B cell (primary cell): ENCODE results near the gene QSER1. TPM values are rescaled to one million over a fixed set of nuclear protein-coding genes. Genes with fewer than 3 reads are reported as not detected.

Experiments used
- ATAC-seq: fragments of 200-7000 bp; cut with Tn5 transposase; one replicate; pipeline ENCODE4 v1.10.0; 2021; ENCODE audit warnings: low read depth, mild to moderate bottlenecking, moderate number of reproducible peaks, moderate library complexity
- CTCF ChIA-PET: fragments of 350-600 bp; sonication (Branson Sonifier 250); formaldehyde crosslinking; loops from one replicate; lab custom pipeline; 2021; ENCODE audit warnings: antibody characterized with exemption, inconsistent platforms; lab: Charles Lee
- POLR2A ChIA-PET: fragments of 350-600 bp; sonication (Branson Sonifier 250); formaldehyde crosslinking; loops from one replicate; lab custom pipeline; 2021; ENCODE audit warnings: antibody characterized with exemption; lab: Charles Lee
- DNase-seq: peaks from one replicate; pipeline ENCODE4 v3.0.0; 2013
- H2AFZ ChIP-seq: 2 replicates; pipeline ENCODE4 v1.6.1; 2012; ENCODE audit warnings: mild to moderate bottlenecking, low read depth, low read length; ENCODE audit not compliant: insufficient read depth, poor library complexity, severe bottlenecking
- H3K27ac ChIP-seq, 2 donors: 1 replicate in 1 of 2; 2 replicates in 1 of 2; pipeline ENCODE4 v1.5.1; 2012 to 2013; ENCODE audit warnings: low read length in 2 of 2, mild to moderate bottlenecking in 2 of 2, moderate library complexity in 1 of 2
- H3K27me3 ChIP-seq, 4 experiments: fragments of 200-600 bp in 1 of 4; sonication (generic) in 1 of 4; replicated peaks in 1 of 4; 1 replicate in 2 of 4; 2 replicates in 2 of 4; pipeline versions ENCODE4 v1.6.1 to v1.7.0; 2013 to 2016; ENCODE audit warnings: low read length in 3 of 4, mild to moderate bottlenecking in 2 of 4, mixed read lengths in 1 of 4, moderate library complexity in 1 of 4; ENCODE audit not compliant: insufficient read depth in 4 of 4, control insufficient read depth in 3 of 4; ENCODE audit errors: control extremely low read depth in 1 of 4
- H3K36me3 ChIP-seq, 2 experiments: replicated peaks in 1 of 2; 1 replicate in 1 of 2; 2 replicates in 1 of 2; pipeline versions ENCODE4 v1.6.1 to v1.7.1; 2013; ENCODE audit warnings: low read length in 1 of 2; ENCODE audit not compliant: insufficient read depth in 2 of 2, control insufficient read depth in 1 of 2; ENCODE audit errors: control extremely low read depth in 1 of 2, extremely low read depth in 1 of 2
- H3K4me1 ChIP-seq, 2 donors: fragments of 200-600 bp in 1 of 2; sonication (generic) in 1 of 2; 1 replicate in 1 of 2; 2 replicates in 1 of 2; pipeline versions ENCODE4 v1.5.1 to v1.6.1; 2013 to 2017; ENCODE audit warnings: low read length in 2 of 2; ENCODE audit not compliant: control insufficient read depth in 2 of 2, insufficient read depth in 2 of 2
- H3K4me2 ChIP-seq: replicated peaks from 2 replicates; pipeline ENCODE3; 2012; ENCODE audit warnings: mild to moderate bottlenecking, low read depth, low read length; ENCODE audit not compliant: poor library complexity, severe bottlenecking
- H3K4me3 ChIP-seq, 5 experiments: fragments of 200-600 bp in 1 of 5; sonication (generic) in 1 of 5; 1 replicate in 3 of 5; 2 replicates in 2 of 5; pipeline versions ENCODE4 v1.5.1 to v1.7.0; 2011 to 2016; ENCODE audit warnings: low read length in 4 of 5, mild to moderate bottlenecking in 4 of 5, low read depth in 2 of 5, control low read depth in 1 of 5, moderate library complexity in 1 of 5; ENCODE audit not compliant: insufficient read depth in 1 of 5; ENCODE audit errors: control extremely low read depth in 1 of 5, extremely low read depth in 1 of 5
- H3K79me2 ChIP-seq: fragments of 200-600 bp; sonication (generic); one replicate; pipeline ENCODE4 v1.6.0; 2016; ENCODE audit warnings: low read length; ENCODE audit not compliant: control insufficient read depth, insufficient read depth
- H3K9ac ChIP-seq: fragments of 200-600 bp; sonication (generic); 2 replicates; pipeline ENCODE4 v1.6.1; 2017; ENCODE audit warnings: mild to moderate bottlenecking, low read length, moderate library complexity
- H3K9me3 ChIP-seq, 3 donors: one replicate each; pipeline versions ENCODE4 v1.6.1 to v1.7.1; 2013; ENCODE audit warnings: low read length in 2 of 3; ENCODE audit not compliant: control insufficient read depth in 2 of 3, insufficient read depth in 1 of 3; ENCODE audit errors: control extremely low read depth in 1 of 3
- H4K20me1 ChIP-seq: 2 replicates; pipeline ENCODE4 v1.6.0; 2012; ENCODE audit warnings: mild to moderate bottlenecking, low read length; ENCODE audit not compliant: insufficient read depth, control insufficient read depth, poor library complexity, severe bottlenecking
- H3K27ac Mint-ChIP-seq: one replicate; pipeline ENCODE4 v1.8.0; 2021; ENCODE audit warnings: mixed read lengths
- H3K27me3 Mint-ChIP-seq: one replicate; pipeline ENCODE4 v1.8.0; 2021; ENCODE audit warnings: mixed read lengths
- H3K4me1 Mint-ChIP-seq: one replicate; pipeline ENCODE4 v1.8.0; 2021; ENCODE audit warnings: mixed read lengths
- H3K4me3 Mint-ChIP-seq: one replicate; pipeline ENCODE4 v1.8.0; 2021; ENCODE audit warnings: mixed read lengths
- H3K9me3 Mint-ChIP-seq: one replicate; pipeline ENCODE4 v1.8.0; 2022; ENCODE audit warnings: mixed read lengths; ENCODE audit not compliant: insufficient read depth
- CTCF ChIP-seq: fragments of 200-600 bp; IDR thresholded peaks from one replicate; pipeline ENCODE4 v1.8.0; 2022; ENCODE audit warnings: antibody characterized with exemption, mild to moderate bottlenecking
- EZH2 ChIP-seq: IDR thresholded peaks from 2 replicates; pipeline ENCODE4 v1.6.1; 2012; ENCODE audit warnings: borderline replicate concordance, low read depth, mild to moderate bottlenecking, moderate library complexity, low read length; ENCODE audit not compliant: insufficient read depth, poor library complexity, severe bottlenecking
- WGBS: methylation state at CpG from one replicate; pipeline ENCODE4 v1.1.5; 2013; ENCODE audit warnings: missing lambda C conversion rate; ENCODE audit not compliant: insufficient coverage; 5-methylcytosine and 5-hydroxymethylcytosine counted together
- intact Hi-C: fragments of 100-400 bp; cut with micrococcal nuclease; formaldehyde crosslinking; loops from one replicate; pipeline ENCODE4 v1.10.0; 2022
- polyA plus RNA-seq: library from polyadenylated mRNA; depleted of rRNA; stranded (reverse); fragments of >200 nt; gene quantifications from 2 replicates; pipeline ENCODE4 v1.2.3, GENCODE V29; 2012
- total RNA-seq, 2 donors: library from RNA; stranded (reverse); fragments of 120-200 nt in 1 of 2; gene quantifications; 1 replicate in 1 of 2; 2 replicates in 1 of 2; pipeline versions ENCODE4 v1.2.3 to v1.2.4, GENCODE V29; 2013 to 2022

Gene QSER1
- total and polyA plus RNA-seq, 2 donors (not counting 1 experiment from before 2014, with no cell fraction given): 2.5 to 23.1 TPM

GRCh38 chr11:32918427-32918826 lies 25.8 kb downstream of the QSER1 start:
- Mint-ChIP-seq H3K27ac (no peak overlapping the region), H3K27me3 (no peaks in the 10 kb centered on the region)
- WGBS: 43% methylated on average over 1 of the region's 1 CpG

GRCh38 chr11:32919338-32919737 lies 26.7 kb downstream of the QSER1 start:
- H3K9me3 Mint-ChIP-seq: no peaks in the 10 kb centered on the region
- no peaks in the 10 kb centered on the region for H3K27me3 Mint-ChIP-seq
- Histone ChIP-seq H3K27ac (no peak overlapping the region), H2AFZ (no peak overlapping the region), H3K4me2 (no peak overlapping the region), H4K20me1 (no peaks in the 10 kb centered on the region), H3K79me2 (peaks cover 32% of the 10 kb centered on the region), H3K4me3 (no peak overlapping the region), H3K9me3 (no peaks in the 10 kb centered on the region), H3K36me3 (no peaks in the 10 kb centered on the region), H3K9ac (no peak overlapping the region), H3K27me3 (no peaks in the 10 kb centered on the region), H3K4me1 (no peaks in the 10 kb centered on the region)
- no peak for DNase-seq
- ChIA-PET CTCF (no interaction called here), POLR2A (no interaction called here)
- WGBS: no CpG with 5 or more reads among the region's 4 CpGs
- TF ChIP-seq CTCF (no peak), EZH2 (no peak)
- H3K4me3 Mint-ChIP-seq: no peak overlapping the region
- H3K27ac Mint-ChIP-seq: no peak overlapping the region
- no peak for ATAC-seq
- intact Hi-C loops: no loop called here
- H3K4me1 Mint-ChIP-seq: peaks cover 7% of the 10 kb centered on the region

More at GRCh38 chr11:32918427-32918826, 25.8 kb downstream of the QSER1 start:
- Histone ChIP-seq H3K4me1 (no peaks in the 10 kb centered on the region), H4K20me1 (no peaks in the 10 kb centered on the region), H3K9me3 (no peaks in the 10 kb centered on the region), H3K4me3 (no peak overlapping the region), H3K9ac (no peak overlapping the region), H3K27ac (no peak overlapping the region), H3K27me3 (no peaks in the 10 kb centered on the region), H2AFZ (no peak overlapping the region), H3K79me2 (peaks cover 32% of the 10 kb centered on the region), H3K36me3 (no peaks in the 10 kb centered on the region), H3K4me2 (no peak overlapping the region)
- ChIA-PET CTCF (no interaction called here), POLR2A (no interaction called here)
- H3K4me3 Mint-ChIP-seq: no peak overlapping the region
- no peaks in the 10 kb centered on the region for H3K9me3 Mint-ChIP-seq
- TF ChIP-seq CTCF (no peak), EZH2 (no peak)
- intact Hi-C loops: no loop called here
- no peak for ATAC-seq
- no peak for DNase-seq
- H3K4me1 Mint-ChIP-seq: peaks cover 7% of the 10 kb centered on the region
